Middle frontal gyrus (tissue), 1 donor: ENCODE results near the gene CUEDC1.
"Not testable (repeated sequence)": the region's sequence is repeated elsewhere in the genome, so short reads cannot be mapped to it uniquely, and the experiment has no call there.

Experiments used
- DNase-seq: peaks from one replicate; pipeline ENCODE4 v3.0.0-alpha.2; 2015; ENCODE audit warnings: low spot score; ENCODE audit errors: extremely low spot score

Gene CUEDC1

DNA sequence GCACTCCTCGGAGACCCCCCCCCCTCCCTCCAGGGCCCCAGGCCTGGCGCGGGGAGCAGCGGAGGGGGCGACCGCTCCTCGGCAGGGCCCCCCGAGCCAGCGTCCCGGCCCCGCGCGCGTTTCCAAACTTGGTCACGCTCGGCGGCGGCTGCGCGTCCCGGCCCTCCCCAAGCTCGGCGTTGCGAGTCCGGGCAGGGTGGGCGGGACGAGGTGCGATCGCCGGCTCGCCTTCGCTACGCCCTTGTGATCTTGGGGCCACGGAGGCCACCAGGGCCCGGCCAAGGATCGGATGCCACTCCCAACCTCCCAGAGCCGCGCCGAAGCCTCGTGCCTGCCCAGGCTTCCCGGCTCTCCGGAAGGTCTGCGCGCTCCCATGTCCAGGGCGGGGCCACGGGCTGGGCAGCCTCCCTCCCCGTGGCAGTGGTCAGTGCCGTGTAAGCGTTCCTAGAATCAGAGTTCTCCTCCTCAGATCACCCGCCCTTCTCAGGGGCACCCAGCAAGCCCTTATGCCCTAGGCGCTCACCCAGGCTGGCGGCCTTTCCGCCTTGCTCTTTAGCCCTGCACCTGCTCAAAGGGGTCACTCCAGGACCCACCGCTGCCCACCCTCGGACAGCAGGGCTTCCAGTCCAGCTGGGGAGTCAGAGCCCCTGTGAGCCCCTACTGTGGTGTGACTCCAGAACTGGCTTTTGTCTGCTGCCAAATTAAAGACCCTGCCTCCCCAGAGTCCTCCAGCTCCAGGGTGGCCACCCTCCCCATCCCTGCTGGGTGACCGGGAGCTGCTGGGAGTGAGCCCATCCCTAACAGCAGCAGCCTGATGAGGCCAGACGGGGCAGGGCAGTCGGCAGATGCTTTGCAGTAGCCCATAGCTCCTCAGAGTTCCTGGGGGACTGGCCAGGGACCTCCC lies 93.2 kb downstream of the CUEDC1 start:
- DNase-seq = no peak

DNA sequence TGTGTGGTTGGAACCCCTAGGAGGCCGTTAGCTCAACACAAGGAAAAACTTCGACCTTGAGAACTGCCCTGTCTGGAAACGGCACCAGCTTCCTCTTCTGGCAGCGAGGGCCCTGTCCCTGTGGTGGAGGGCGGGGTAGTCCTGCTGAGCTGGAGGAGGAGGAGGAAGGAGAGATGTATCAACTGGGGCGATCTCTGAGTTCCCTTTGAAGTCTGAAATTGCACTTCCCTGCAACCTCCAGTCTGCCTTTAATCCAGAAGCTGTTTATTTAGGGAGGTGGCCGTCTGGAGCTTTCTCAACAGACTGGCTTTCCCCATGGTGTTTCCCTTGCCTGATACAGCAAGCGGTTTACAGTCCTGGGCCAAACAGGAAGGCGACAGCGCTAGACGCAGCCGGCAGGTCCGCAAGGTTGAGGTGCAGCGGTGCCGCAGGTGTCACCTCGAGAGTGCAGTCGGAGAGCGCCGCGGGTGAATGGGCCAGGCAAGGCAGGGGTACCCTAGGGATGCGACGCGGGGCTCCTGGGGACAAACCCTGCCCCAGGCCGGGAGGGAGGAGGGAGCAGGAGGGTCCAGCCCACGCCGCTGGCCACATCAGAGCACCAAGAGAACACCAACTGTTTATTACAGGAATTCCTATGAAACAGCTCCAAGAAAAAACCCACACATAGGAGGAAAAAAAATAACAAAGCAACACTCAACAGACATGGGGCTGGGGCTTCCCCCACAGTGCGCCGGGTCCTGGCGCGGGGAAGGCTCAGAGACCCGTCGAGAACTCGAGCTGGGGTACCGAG lies 94.0 kb downstream of the CUEDC1 start:
- no peak for DNase-seq

DNA sequence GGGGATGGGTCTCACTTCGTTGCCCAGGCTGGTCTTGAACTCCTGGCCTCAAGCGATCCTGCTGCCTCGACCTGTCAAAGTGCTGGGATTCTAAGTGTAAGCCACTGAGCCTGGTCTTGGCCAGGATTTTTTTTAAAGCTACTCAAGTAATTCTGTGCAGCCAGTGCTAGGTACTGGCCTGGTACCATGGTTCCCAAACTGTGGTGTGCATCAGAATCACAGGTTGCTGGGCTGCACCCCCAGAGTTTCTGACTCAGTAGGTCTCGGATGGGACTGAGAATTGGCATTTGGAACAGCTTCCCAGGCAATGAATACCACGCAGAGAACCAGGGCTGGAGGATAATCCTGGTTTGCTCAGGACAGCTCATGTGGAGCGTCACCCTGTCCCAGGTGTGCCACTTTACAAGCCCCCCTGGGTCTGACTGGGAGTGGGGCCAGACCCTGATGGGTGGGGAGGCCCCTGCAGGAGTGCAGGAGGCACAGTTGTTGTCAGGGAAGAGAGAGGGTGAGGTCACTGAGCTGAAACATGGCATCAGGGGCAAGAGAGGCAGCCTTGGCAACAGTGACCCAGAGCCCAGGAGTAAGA lies 94.7 kb downstream of the CUEDC1 start:
- no peak for DNase-seq

DNA sequence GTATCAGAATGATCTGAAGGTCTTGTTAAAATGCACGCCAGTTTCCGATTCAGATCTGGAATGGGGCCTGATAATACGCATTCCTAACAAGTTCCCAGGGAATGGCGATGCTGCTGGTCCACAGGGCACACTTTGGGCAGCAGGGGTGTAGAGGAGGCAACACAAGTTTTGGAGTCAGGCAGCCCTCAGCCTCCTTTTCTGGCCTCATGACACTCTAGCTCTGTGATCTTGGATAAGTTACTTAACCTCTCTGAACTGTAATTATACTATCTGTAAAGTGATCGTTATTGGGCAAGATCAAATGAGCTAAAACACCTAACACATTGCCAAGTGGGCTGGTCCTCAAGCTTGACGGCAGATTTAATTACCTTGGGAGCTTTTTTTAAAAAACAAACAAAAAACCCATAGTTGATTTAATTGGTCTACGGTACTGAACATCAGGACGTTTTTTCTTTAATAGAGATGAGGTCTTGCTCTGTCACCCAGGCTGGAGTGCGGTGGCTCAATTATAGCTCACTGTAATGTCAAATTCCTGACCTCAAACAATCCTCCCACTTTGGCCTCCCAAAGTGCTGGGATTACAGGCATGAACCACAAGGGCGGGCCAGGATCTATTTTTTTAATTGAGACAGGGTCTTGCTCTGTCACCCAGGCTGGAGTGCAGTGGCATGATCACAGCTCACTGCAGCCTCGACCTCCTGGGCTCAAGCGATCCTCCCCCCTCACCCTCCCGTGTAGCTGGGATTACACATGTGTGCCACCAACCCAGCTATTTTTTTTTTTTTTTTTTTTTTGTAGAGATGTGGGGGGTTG lies 95.4 kb downstream of the CUEDC1 start:
- no peak for DNase-seq

DNA sequence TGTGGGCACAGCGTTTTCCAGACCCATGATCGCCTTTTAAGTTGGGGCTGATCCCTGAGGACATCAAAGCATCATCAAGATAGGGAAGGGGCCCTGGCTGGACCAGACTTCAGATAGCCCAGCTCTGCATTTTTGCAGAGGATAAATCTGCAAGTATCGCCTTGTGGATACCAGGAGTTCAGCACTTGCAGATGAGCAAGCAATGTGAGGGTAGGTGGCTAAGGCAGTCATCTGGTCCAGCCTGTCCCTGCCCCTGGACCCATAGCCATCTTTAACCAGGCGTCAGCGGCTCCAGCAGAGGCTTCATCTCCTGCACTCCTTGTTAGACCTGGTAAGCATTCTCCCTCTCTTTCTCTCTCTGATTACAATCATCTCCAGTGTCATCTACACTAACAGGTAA lies 96.4 kb downstream of the CUEDC1 start:
- DNase-seq = no peak

DNA sequence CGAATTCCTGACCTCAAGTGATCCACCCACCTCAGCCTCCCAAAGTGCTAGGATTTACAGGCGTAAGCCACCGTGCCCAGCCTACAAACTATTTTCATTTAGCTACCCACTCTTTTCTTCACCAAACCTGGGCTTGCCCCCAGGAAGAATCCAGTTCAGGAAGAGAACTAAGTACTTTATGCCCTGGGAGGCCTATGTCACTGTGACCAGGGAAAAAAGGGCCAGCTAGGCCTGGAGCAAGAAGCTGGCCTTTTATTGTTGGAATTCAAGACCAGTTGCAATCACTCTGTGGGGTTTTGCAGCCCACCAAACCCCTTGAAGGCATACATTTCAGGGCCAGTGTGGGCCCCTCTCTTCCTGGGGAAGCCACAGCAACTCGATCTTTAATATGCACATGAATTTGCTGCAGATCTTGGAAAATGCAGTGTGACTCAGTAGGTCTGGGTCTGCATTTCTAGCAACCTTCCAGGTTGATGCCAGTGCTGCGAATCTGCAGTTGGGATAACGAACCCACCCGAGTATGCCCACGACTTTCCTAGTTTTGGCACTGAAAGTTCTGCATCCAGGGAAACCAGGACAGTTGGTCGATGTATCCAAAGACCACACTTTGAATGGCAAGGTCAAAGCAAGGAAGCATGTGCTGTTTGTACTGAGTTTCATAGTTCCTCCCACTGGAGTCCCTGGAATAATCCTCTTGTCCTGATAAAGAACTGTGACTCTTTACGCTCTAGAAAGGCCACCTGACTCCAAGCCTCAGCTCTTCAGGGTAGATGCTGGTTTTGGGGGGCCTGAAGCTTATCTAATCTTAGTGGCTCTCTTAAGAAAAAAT lies 98.2 kb downstream of the CUEDC1 start:
- DNase-seq = no peak

DNA sequence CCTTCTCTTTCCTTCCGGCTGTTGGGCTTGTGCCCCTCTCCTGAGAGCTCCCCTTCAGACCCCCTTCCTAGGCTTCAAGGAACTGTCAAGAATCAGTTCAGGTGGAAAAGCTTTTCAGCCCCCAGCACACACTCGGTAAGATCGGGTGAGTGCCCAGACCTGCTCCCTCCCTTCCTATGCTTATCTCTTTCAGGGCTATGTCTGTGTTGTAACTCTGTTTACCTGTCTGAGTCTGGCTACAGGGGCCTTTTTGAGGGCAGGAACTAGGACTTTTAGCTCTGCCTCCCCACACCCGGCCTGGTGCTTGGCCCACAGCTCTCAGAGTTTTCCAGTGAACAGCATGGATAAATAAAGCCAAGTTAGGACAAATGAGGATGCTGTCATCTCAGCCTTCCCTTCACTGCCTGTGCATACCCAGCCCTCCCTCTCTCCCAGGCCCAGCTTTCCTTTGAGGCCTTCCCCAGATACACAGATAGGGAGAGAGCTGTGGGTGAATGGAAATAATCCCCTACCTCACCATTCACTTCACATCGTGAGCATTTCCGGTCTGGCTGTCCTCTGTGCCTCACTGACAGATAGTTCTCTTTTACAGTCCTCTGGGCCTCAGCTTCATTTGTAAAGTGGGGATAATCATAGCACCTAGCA lies 99.7 kb downstream of the CUEDC1 start:
- no peak for DNase-seq

DNA sequence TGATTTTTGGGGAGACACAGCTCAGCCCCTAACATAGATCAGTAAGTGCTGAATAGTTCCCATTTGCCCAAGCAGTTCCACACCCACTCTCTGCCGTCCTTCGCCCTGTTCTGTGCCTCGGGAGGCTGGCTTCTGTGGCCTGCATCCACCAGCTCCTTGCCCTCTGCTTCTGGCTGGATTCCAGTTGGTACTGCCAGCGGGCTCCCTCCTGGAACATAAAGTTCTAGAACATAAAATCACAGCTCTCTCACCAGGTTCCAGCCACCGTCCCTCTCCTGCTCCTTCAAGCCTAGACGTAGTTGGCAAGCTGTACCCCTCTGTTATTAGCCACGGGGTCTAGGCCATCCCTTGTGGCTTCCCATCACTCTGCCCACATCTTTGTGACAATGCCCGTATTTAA lies 101.5 kb downstream of the CUEDC1 start:
- DNase-seq = no peak

DNA sequence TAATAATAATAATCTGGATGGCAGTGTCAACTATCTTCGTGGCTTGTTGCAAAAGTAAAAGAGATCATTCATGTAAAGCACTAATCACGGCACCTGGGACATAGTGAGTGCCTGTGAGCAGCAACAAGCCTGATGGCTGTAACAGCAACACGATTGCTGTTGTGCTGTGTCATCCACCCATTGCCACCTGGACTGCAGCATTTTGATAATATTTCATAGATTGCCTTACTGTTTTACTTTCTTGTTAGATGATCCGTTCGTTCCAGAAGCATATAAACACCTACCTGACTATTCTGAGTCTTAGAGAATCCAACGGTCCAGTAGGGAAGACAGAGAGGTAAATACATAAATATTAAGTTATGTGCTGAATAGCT lies 102.3 kb downstream of the CUEDC1 start:
- DNase-seq = no peak

DNA sequence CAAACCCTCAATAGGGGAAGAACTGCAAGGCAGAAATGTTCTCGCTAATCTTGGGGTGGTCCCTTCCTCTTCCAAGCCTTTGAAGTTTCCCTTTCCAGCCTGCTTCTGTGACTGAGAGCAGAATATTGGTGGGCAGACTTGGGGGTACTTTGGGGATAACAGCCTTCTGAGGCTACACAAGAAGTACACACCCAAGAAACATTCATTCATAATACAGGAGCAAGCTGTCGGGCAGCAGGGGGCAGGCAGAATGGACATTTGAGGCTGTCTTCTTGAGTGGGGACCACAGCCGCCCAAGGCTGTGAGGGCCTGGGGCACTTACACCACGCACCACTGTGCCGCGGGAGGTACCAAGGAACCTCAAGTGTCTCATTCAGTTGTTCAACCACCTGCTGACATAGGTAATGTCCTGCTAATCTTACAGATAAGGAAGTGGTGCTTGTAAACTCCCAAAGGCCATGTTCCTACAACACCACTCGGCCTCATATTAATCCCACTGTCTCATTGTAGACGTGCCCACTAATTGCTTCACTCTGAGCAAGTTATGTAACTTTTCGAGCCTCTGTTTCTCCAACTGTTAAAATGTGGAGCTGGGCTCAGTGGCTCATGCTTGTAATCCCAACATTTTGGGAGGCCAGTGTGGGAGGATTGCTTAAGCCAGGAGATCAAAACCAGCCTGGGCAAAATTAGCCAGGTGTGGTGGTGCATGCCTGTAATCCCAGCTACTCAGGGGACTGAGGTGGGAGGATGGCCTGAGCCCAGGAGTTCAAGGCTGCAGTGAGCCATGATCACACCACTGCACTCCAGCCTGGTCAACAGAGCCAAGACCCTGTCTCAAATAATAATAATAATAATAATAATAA lies 102.9 kb downstream of the CUEDC1 start:
- DNase-seq = no peak

DNA sequence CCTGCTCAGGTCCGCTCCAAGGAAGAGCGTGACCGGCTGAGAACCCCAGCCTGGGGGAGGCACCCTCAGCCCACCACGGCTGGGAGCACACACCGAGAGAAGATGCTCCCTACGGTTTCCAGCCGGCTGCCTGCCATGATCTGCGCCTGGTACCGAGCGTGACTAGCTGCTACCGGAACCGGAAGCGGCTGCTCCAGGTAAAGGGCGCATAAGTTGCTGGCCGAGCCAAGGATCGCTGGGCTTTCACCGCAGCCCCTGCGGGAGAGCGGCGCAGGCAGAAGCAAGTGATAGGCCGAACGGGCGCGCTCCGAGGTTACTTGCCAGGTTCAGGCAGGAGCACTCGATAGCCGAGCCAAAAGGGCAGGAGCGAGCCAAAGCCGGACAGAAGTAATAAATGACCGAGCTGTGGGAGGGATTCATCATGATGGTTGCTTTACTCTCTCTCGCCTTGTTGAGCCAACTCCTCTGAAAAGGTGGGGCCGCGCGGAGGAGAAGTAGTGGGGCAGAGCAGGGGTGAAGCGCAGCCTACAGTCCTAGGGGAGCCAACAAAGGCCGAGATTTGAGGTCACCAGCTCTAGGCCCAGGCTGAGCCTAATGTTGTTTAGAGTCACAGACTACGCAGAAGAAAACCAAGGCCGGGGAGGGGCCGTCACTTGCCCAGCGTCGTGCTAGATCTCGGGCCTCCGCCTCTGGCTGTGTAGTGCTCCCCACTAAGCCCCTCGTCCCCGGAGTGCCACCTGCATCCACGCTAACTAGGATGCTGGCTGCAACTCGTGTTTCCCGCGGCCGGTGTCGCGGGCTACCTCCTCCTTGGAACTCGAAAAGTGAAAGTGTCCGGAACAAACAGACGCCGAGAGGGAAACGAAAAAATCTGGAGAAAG lies 105.1 kb downstream of the CUEDC1 start, which contains the start of gene MRPS23:
MRPS23 (minus strand) TSS at position 171 of the 881 bp plus-strand sequence; CDS start at position 137, 34 bp downstream.
- DNase-seq = peak; percentile 97

DNA sequence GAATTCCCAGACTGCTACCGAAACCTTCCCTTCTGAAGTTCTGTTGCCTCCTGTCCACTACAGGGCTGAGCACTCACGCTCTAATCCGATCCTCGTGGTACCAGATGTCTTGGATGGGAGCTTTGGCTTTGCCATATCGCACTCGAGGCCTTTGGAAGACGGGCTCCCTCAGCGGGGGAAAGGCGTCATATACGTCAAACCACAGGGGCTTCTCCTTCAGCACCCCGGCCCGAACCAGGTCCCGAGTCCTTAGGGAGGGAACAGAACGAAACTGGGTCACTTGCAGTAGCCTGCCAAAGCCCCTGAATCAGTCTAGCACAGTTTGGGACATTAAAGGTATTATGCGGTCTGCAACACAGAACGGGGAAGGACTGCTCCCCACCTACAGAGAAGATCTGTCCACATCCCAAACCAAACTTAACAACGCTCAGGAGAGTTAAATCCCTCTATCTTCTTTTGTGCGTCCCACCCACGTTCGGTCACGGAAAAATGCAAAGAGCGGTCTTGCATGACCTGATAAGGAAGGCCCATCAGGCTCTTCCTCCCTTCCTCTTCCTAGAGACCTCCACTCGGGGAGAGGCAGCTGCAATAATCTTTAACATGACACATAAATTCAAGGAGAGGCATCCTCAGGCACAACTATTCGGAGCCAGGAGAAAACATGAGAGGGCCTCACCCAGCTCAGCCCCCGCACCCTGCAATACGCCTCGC lies 105.9 kb downstream of the CUEDC1 start:
- no peak for DNase-seq

DNA sequence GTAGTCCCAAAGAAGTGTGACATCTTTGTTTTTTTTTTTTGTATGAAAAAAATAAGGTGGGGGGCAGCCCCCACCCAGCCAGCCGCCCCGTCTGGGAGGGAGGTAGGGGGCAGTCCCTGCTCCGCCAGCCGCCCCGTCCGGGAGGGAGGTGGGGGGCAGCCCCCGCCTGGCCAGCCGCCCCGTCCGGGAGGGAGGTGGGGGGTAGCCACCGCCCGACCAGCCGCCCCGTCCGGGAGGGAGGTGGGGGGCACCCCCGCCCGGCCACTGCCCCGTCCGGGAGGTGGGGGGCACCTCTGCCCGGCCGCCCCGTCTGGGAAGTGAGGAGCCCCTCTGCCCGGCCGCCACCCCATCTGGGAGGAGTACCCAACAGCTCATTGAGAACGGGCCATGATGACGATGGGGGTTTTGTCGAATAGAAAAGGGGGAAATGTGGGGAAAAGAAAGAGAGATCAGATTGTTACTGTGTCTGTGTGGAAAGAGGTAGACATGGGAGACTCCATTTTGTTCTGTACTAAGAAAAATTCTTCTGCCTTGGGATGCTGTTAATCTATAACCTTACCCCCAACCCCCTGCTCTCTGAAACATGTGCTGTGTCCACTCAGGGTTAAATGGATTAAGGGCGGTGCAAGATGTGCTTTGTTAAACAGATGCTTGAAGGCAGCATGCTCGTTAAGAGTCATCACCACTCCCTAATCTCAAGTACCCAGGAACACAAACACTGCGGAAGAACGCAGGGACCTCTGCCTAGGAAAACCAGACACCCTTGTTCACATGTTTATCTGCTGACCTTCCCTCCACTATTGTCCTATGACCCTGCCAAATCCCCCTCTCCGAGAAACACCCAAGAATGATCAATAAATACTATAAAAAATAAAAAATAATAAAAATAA lies 108.9 kb downstream of the CUEDC1 start:
- not testable (repeated sequence) for DNase-seq

DNA sequence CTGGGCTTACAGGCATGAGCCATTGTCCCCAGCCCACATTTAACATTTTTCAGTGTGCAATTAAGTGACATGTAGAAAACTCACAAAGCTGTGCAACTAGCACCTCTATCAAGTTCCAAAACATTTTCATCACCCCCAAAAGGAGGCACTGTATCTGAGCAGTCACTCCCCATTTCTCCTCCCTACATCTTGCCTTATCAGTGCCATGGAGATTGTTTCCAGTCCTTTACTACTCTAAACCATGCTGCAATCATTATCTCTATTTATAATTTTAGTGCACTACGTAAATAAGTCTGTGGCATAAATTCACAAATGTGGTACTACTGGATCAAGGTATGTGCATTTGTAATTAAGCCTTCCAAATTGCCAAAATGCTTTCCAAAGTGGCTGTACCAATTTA lies 112.9 kb downstream of the CUEDC1 start:
- no peak for DNase-seq

DNA sequence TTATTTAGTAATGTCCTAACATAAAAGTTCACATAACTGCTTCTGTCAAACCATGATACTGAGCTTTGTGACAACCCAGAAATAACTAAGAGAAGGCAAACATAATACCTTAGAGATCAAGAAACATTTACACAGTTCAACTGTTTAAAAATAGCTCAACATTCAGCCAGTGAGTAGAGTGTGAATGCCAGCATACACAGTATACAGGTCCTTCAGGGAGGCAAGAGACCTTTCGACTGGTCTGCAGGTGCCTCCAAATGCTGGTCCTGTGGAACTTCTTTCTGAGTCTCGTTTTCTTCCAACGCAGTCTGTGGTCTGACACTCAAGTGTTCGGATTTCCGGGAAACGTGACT lies 115.7 kb downstream of the CUEDC1 start:
- DNase-seq = no peak

DNA sequence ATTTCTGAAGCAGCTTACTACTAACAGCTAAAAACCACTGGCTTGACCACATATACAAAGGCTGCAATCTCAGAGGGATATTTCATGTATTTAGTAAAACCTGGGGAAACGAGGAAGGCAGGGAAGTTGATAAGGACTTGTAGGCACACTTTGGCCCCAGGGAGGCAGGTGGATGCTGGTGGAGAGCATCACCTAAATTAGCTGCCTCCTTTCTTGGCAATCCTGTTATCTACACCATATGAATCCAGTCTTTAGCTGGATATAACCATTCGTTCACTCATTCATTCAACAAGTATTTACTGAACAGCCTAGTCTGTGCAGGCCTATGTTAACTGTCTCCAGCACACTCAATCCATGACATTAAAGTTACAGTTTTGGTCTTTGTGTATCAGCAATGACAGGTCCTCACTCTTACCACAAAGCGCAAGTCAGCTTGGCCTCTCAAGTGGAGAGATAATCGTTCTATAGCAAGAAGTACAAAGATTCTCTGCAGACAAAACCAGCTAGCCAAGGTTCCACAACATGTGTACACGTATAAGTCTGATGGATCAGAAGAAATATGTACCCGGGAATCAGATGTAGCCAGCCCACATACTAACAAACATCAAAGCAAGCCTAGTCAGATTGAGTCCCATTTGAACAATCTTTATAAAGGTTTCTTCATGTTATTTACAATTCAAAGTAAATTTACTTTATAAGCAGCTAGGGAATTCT lies 116.2 kb downstream of the CUEDC1 start:
- no peak for DNase-seq
